GM19351 (cell line): Measurements from ENCODE around the gene BUD31.
"Not testable (repeated sequence)": the region's sequence is repeated elsewhere in the genome, so short reads cannot be mapped to it uniquely, and the experiment has no call there.

Experiments
- ATAC-seq: cut with Tn5 transposase; IDR thresholded peaks from one replicate; pipeline ENCODE4 v1.9.1; 2021; ENCODE audit warnings: mild to moderate bottlenecking, moderate library complexity; ENCODE audit not compliant: unreplicated experiment

BUD31 gene

GRCh38 chr7:99408379-99409191 is at the start of gene BUD31, which contains the start of gene PDAP1:
Gene BUD31, plus strand, starts transcription at chr7:99408969. Its CDS starts 2,124 bp downstream, at chr7:99411093.
Gene PDAP1, minus strand, starts transcription at chr7:99408597. Its CDS starts 49 bp downstream, at chr7:99408548.
- peak; percentile 79 for ATAC-seq

GRCh38 chr7:99359465-99360154 is 49.2 kb upstream of the BUD31 start:
- ATAC-seq: no peak

- ATAC-seq: no peak
These were observed 46.0 kb upstream of the BUD31 start for GRCh38 chr7:99362801-99363200.

GRCh38 chr7:99363286-99363685 is 45.5 kb upstream of the BUD31 start:
- ATAC-seq: no peak

- no peak for ATAC-seq
These were observed 43.2 kb upstream of the BUD31 start for GRCh38 chr7:99365318-99366141.

- no peak for ATAC-seq
These were observed 42.1 kb upstream of the BUD31 start for GRCh38 chr7:99366646-99367045.

- no peak for ATAC-seq
These were observed 39.9 kb upstream of the BUD31 start for GRCh38 chr7:99368750-99369389.

GRCh38 chr7:99369767-99370391 is 38.9 kb upstream of the BUD31 start:
- no peak for ATAC-seq

GRCh38 chr7:99371376-99371920 is 37.3 kb upstream of the BUD31 start:
- ATAC-seq: no peak

- no peak for ATAC-seq
These were observed 36.3 kb upstream of the BUD31 start for GRCh38 chr7:99372275-99373090.

- ATAC-seq: no peak
These were observed 35.4 kb upstream of the BUD31 start for GRCh38 chr7:99373091-99374066.

- peak; percentile 57 for ATAC-seq
These were observed 34.4 kb upstream of the BUD31 start, which contains the start of gene ARPC1B for GRCh38 chr7:99374111-99375064. Gene ARPC1B, plus strand, starts transcription at chr7:99374730. Its CDS starts 10,985 bp downstream, at chr7:99385715.

- peak; percentile 44 for ATAC-seq
These were observed 33.5 kb upstream of the BUD31 start for GRCh38 chr7:99375070-99375807.

- no peak for ATAC-seq
These were observed 29.7 kb upstream of the BUD31 start for GRCh38 chr7:99379043-99379577.

GRCh38 chr7:99379693-99380031 is 29.1 kb upstream of the BUD31 start:
- not testable (repeated sequence) for ATAC-seq
